ENCODE data around the gene ATOH8.

ATOH8 gene

DNA sequence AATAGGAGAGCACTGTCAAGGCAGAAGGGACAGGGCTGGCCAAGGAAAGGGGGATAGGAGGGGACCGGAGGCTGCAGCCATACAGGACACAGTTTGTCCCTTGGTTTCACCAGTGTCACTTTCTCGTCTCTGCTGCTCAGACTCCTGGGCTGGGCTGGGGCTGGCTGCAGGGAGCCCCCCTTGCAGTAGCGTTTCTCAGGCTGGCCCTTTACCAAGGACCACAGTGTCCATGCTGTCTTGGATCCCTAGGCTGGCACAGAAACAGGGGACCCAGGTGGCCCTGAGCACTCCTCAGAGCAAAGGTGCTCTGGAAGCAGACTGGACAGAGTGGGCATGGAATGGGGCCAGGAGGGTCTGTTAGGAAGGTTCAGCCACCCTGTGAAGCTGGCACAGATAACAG, 34.8 kb downstream of the ATOH8 start:
- DNase-seq: no peak

DNA sequence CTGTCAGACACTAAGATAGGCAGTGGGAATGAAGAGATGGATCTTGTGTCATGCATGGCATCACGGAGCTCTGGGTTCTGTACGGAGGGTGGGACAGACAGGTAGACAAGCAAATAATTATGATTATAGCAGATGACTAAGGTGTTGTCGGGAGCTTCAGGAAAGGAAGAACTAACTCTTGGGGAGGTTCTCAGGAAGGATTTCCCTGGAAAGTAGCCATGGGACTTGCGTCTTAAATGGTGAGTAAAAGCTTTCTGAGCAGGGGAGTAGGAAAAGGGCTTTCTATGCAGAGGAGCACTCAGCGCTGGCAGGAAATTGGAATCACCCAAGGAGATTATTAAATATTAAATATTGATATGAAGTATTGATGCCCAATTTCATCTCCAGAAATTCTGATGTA, 35.5 kb downstream of the ATOH8 start:
- no peak for DNase-seq

DNA sequence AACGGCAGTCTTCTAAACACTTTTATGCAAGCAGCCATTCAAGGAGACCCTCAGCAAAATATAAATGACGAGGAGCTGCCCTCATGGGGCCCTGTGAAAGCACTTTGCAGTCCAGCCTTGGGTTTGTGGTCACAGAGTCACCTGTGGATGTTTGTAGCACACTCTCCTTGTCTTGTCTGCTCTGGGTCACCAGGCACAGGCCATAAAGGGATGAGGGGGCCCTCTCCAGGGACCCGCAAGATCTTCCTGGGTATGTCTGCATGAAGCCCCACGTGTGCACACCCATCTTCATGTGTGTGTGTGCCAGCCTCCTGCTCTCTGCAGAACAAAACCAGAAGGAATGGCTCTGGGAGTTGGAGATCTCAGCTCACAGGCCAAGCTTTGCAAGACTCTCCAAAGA, 36.2 kb downstream of the ATOH8 start:
- no peak for DNase-seq

DNA sequence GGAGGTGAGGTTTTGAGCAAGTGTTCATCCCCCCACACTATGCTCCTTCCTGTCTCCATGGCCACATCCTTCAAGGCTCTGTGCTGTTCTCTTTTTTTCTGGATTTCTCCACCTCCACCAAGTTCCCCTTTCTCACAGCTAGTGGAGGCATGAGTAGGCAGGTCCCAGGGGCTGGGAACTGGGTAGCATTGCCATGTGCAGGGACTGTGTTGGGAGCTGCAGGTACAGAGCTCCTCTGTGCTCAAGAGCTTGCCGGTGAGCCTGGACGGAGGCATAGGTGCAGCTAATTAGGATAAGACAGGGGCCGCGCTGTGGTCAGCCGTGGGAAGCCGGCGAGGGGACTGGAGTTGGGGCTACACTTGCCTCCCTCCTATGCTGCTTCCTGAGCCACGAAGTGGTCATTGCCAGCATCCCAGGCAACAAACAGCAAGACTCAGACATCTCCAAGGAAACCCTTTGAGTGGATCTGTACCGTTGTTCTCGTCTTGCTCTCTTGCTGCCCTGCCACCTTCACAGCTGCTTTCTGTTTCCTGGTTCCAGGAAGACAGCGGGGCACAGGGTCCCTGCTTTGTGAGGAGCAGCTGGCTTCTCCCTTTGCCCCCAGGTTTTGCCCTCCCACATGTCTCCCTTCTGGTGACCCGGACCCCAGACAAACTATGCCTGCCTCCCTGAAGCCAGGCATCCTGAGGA, 36.9 kb downstream of the ATOH8 start:
- no peak for DNase-seq

DNA sequence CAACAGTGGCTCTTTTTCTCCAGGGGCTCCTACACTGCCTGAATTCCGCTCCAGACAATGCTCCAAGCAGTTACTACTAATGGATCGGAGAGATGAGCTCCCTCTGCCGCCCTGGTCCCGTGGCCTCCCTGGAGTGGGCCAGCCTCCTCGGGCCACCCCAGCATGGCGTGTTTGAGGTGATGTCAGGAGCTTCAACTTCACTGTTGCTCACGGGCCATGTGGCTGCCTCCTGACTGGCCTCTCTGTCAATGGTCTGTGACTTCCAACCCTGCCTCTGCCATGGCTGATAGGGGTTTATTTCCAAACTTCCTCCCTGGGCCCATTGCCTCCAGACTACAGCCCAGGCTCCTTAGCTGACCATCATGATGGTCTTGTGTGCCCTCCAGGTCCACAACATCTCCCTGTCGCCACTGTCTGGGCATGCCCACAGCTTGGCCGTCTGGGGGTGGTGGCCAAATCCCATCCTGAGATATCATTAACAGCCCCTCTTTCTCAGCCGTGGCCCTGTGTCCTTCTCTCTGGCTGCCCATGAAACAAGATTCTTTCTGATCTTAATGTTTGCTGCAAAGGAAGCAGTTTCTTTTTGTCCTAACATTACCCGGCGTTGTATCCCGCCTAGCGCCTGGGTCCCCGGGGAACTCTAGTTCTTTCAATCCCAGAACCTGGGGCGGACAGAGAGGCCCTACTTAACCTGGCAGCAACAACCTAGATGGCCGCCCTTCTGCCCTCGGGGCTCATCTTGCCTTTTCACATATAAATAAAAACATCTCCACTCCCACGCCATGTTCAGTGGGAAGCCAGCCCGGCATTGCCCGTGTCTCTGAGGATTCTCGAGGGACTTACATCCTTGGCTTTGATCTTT, 38.1 kb downstream of the ATOH8 start:
- no peak for DNase-seq

DNA sequence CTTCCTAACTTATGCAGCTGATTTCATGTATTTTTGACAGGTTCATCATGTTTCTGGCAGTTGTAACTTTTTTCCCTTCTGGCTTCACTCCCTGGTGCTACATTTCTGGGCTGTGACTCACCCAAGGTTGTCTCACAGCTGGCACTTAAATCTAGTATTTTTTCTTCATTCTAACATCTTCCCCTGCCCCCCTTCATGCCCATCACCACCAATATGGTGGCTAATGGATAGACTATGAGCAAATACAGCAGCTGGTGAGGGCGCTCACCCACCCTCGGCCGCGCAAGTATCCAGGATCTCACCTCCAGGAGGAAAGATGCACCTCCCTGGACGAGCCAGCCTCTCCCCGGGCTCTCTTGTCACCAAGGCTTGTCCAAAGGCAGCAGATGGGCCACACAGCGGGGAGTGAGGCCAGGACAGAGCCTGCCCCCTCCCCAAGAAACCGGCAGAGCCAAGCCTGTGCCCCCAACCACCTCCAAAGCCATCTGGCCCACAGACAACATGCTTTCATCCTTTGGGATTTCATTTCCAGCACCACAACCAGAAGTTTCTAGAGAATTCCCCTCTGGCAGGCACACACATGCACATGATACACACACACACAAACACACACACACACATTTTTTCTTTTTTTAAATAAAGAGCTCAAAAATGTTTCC, 39.1 kb downstream of the ATOH8 start:
- no peak for DNase-seq

DNA sequence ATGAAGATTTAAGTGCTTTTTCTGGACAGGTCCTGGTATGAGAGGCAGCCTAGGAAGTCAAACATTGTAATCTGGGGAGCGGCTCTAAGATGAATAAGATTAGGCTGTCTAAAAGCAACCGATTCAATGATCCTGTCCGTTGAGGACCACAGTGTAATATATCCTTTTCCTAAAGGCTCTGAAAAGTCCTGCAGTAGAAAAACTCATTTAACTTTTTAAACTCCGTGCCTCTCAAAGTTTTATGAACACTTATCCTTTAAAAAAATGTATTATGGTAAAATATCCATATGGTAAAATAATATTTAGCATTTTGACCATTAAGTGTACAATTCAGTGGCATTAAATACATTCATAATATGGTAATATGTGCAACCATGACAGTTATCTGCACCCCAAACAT, 39.8 kb downstream of the ATOH8 start:
- no peak for DNase-seq

DNA sequence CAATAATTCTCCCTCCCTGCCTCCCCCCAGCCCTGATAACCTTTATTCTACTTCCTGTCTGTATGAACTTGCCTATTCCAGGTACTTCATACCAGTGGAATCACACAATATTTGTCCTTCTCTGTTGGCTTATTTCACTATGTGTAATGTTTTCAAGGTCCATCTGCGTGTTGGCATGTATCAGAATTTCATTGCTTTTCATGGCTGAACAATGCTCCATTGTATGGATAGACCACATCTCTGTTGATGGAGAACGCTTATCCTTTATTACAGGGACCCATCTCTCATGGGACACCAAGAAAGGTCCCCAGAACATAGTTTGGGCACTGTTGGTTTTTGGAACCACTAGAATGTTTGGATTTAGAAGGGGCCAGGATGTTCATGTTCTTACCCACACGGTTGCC, 40.2 kb downstream of the ATOH8 start:
- no peak for DNase-seq

DNA sequence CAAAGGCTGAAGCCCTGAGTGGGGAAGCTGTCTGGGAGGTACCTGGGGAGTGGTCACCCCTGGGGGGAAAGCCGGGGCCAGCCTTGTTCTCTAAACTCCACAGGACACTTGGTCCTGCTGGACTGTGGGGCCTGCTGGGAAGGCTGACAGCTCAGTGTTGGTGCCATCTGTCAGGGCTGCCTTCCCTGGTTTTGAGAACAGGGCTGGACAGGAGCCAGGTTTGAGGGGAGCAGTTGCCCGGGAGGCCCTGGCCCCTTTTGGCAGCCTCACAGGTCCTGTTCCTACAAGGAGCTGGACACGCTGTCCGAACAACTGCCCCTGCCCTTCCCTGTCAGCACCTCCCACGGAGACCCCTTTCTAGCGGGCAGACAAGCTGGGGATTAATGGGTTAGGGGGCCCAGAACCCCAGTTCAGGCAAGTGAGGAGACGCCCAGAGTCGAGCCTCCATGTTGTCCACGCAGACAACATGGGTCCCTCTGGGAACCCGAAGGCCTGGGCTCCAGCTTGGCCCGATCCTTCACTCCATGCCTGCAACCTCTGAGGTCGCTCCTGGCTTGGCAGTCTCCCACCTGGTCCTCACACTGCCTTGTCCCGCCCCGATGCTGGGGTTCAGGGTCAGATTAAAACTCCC, 40.8 kb downstream of the ATOH8 start:
- DNase-seq: no peak

DNA sequence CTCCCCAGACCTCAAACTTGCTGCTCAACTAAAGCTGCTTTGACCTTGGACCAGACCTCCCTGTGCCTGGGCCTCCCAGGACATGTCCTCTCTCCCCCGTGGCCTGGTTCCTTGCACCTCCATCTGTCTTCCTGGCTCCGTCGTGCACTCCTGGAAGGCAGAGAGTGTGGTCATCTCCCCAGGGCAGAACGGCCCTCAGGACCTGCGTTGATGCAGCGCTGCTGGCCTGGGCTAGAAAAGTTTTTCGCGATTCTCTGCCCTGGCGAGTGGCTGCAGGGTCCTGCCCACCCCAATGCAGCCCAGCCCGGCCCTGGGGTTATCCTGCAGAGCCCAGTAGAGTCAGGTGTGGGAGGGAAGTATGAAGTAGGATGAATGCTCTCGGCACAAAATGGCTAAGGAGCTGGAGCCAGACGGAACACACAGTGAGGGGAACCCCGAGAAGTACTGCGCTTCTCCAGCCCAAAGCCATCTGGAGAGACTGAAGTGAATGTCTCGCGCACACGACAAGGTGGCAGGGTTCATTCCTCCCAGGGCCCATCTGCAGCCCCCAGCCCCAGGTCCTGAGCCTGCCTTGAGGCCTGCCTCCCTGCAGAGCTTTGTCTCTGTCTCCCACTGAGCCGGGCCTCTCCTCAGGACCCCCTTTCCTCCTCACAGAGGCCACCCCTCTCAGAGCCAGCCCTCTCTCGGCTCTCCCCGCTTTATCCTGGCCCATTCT, 41.7 kb downstream of the ATOH8 start:
- no peak for DNase-seq

DNA sequence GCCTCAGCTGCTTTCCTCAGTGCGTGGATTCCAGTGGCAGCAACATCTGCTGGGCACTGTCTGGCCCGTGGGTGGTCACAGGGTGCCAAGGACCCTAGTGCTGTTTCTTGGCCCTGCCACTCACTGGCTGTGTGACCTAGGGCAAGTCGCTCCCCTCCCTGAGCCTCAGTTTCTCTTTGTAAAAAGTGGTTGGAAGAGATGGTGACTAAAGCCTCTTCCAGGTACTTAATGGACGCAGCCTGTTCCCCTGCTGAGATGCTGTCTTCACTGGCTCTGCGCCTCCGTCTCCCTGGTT, 42.2 kb downstream of the ATOH8 start:
- no peak for DNase-seq

DNA sequence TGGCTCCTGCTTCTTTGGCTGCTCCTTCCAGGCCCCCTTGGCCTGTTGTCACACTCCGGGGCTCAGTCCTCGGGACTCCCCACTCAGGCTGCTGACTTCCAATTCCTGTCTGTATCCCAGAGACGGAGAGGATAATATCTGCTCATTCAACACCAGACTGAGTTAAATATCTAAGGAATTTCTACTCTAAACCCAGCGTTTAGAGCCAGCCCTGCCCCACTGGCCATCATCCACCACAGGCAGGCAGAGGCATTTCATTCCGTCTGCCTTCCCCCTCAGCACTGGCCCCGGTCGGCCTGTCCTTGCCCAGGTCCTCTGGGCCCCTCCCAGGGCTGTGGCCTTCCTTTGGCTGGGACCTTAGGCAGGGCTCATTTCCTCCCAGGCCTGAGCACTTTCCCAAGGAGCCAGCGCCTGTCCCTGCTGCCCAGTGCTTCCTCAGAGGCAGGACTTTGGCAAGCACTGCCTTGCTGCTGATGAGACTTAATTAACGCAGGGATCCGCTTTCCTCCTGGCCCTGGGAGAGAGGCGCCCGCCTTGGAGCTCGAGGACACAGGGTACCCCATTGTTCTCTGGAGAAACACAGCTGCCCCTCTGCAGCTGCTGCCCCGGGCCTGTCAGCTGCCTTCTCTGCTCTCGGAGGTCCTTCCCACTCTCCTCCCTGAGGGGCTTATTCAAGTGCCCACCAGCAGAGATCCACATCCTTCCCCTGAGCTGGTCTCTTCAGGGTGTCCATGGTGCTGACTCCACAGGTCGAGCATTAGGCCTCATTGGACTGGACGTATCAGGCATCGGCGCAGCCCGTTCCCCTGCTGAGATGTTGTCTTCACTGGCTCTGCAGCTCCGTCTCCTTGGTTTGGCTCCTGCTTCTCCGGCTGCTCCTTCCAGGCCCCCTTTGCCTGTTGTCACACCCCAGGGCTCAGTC, 42.8 kb downstream of the ATOH8 start:
- no peak for DNase-seq

DNA sequence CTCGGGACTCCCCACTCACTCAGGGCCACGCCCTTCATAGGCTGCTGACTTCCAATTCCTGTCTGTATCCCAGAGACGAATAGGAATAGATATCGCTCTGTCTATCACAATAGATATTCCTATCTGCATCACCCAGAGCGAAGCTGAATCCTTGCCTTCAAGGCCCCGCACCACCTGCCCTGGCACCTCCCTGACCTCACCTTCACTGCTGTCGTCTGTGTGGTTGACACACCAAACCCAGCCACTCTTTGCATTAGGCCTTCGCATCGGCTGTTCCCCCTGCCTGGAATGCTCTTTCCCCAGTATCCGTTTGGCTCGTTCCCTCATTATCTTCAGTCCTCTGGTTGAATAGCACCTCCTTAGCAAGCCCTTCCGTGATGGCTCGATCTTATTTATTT, 43.5 kb downstream of the ATOH8 start:
- no peak for DNase-seq

DNA sequence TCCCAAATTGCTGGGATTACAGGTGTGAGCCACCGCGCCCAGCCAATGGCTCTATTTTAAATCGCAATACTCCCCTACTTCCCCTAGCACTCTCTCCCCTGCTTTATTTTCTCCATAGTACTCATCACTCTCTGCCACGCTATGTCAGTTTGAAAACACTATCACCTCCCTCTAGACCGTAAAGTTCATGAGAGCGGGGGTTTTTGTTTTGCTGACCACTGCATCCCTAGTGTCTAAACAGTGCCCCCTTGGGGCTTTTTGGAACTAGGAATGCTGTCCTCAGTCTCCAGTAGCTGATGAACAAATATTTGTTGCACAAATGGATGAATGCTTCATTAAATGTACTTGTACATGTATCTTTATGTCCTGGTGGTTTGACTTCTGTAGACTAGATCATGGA, 44.1 kb downstream of the ATOH8 start:
- no peak for DNase-seq

DNA sequence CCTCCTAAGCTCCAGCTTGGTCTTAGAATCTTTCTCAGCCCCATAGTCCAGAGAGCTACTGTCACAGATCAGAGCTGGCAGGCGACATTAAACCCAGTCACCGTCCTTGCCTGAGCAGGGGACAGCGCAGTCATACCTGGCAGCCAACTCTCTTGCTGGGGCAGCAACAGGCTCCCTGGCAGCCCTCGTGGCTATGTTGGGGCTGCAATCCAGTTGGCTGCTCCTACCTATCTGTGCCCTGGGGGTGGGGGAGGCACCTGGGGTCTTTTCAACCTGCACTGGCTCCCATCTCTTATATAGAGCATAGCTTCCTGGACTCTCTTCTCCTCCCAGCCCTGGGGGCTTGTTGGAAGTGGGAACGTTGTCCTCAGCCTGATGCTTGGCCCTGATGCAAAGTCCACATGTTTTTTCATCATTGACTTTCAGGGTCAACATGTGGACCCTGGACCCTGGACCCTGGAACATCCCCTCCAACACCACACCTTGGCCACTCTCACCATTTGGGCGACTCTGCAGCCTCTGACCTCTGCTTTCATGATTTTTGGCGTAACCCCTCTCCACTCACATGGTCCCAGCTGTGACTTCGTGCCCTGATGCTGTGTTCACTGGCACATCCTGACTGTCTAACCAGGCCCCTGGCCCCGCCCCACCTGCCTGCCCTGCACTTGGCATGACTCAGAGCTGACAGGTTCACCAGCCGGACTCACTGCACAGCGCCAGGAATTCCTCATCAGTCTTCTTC, 45.6 kb downstream of the ATOH8 start:
- no peak for DNase-seq

DNA sequence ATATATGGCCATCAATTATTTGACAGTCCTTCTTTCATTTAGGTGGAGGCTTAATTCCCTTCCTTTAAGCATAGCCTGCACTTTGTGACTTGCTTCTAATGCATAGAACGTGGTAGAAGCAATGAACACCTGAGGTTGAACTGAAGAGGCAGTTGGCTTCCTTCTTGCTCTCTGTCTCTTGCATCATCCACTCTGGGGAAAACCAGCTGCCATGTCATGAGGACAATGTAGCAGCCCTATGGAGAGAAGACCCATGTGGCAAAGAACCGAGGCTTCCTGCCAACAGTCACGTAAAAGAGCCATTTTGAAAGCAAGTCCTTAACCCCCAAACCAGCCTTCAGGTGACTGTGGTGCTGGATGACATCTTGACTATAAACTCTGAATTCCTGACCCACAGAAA, 46.8 kb downstream of the ATOH8 start:
- DNase-seq: no peak

DNA sequence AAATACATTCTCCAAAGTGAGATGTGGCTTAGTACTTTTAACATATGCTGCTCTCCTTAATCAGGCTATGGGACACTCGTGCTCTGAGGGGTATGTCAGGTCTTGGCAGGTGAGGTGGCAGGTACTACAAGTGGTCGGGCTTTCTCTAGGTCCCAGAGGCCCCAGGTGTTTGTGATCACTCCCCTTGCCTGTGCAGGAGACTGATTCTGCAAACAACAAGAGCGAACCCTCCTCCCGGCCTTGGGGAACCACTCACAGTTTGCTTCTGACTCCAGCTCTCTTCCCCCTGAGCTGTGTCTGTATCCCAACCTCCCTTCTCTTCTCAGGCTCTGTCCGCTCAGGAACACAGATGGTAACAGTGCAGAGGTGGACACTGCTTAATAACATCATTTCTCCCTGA, 48.1 kb downstream of the ATOH8 start:
- no peak for DNase-seq

DNA sequence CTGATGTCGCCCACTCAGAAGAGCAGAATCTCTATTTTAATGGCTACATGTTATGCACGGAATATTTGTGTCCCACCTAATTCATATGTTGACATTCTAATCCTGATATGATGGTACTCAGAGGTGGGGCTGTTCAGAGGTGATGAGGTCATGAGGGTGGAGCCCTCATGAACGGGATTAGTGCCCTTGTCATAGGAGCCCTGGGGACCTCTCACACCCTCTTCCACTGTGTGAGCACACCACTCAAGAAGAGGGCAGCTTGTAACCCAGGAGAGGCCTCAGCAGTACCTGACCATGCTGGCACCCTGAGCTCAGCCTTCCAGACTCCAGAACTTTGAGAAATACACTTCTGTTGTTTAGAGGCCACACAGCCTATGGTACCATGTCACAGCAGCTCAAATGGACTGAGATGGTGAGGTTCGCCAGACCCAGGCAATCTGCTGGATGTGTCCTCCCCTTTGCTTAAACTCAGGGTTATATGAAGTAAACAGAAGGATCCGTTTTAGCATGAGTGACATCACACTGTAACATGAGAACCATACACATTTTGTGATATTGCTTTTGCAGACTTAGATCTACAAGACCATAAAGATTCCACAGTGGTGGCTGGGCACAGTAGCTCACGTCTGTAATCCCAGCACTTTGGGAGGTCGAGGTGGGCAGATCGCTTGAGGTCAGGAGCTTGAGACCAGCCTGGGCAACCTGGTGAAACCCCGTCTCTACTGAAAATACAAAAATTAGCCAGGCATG, 48.7 kb downstream of the ATOH8 start:
- no peak for DNase-seq

DNA sequence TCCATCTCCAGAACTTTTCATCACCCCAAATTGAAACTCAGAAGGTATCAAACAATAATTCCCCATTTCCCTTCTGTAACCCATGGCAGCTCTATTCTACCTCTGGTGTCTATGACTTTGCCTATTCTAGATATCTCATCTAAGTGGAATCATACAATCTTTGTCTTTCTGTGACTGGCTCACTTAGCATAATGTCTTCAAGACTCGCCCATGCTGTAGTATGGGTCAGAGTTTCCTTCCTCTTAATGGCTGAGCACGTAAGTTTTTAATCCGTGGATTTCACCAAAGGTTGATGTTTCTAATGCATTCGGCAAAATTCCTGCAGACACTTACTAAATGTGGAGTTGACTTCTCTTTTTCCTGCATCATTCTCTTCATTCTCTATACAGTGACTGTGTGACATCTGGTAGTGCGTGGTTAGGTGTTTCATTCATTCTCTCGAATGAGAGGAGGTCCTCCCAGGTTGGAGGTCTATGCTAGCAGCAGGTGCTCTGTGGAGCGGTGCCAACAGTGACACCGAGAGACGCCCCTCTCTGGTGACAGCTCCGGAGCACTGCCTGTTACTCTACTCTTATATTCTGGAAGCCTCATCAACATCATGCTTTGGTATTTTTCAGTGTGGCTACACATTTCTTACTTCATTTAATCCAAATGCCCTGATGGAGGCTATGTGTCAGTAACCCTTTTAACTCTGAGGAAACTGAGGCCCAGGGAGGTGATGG, 50.1 kb downstream of the ATOH8 start:
- DNase-seq: no peak

DNA sequence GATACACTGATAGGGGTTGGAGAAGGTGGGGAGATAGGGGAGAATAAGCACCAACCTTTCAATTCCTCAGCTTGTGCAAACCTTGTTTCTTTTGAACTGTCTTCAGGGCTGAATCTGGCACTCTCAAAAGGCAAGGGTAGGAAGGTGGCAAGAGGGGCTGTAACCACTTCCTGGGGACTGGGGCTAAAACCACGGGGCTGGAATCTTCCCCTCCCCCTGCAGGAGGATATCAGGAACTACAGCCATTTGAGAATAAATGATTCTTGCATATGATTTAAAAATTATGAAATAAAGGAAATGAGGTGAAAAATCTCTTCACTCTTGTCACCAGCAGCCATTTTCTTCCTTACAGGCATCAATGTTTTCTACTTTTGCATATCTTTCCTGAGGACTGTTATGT, 50.8 kb downstream of the ATOH8 start:
- DNase-seq: no peak
